KMS-11 (cell line): ENCODE data around the gene ICA1L.

Experiments used
- H2AFZ ChIP-seq: fragments of 200-600 bp; sonication (generic); 2 replicates; pipeline ENCODE4 v1.6.1; 2016; ENCODE audit warnings: antibody characterized with exemption, mixed run types, low read depth
- H3K27ac ChIP-seq: fragments of 200-600 bp; sonication (generic); 2 replicates; pipeline ENCODE4 v1.6.1; 2016; ENCODE audit warnings: mild to moderate bottlenecking, mixed run types
- H3K27me3 ChIP-seq: fragments of 200-600 bp; sonication (generic); 2 replicates; pipeline ENCODE4 v1.6.1; 2017; ENCODE audit warnings: mild to moderate bottlenecking, low read depth, mixed run types, moderate library complexity; ENCODE audit not compliant: insufficient read depth
- H3K36me3 ChIP-seq: fragments of 200-600 bp; sonication (generic); 2 replicates; pipeline ENCODE4 v1.6.1; 2017; ENCODE audit warnings: mild to moderate bottlenecking, mixed run types; ENCODE audit not compliant: insufficient read depth
- H3K4me1 ChIP-seq: fragments of 200-600 bp; sonication (generic); 2 replicates; pipeline ENCODE4 v1.6.1; 2016; ENCODE audit warnings: mild to moderate bottlenecking, low read depth, mixed run types; ENCODE audit not compliant: poor library complexity, severe bottlenecking
- H3K4me2 ChIP-seq: fragments of 200-600 bp; sonication (generic); 2 replicates; pipeline ENCODE4 v1.7.0; 2016; ENCODE audit warnings: mild to moderate bottlenecking, mixed run types
- H3K4me3 ChIP-seq: fragments of 200-600 bp; sonication (generic); IDR thresholded peaks from 2 replicates; pipeline ENCODE4 v1.6.1; 2017; ENCODE audit warnings: low read depth, low read length, mixed read lengths; ENCODE audit not compliant: insufficient read depth
- H3K79me2 ChIP-seq: fragments of 200-600 bp; sonication (generic); 2 replicates; pipeline ENCODE4 v1.6.1; 2016; ENCODE audit warnings: low read depth, mixed run types; ENCODE audit not compliant: insufficient read depth
- H3K9ac ChIP-seq: fragments of 200-600 bp; sonication (generic); 2 replicates; pipeline ENCODE4 v1.6.1; 2016; ENCODE audit warnings: mild to moderate bottlenecking, mixed run types
- H4K20me1 ChIP-seq: fragments of 200-600 bp; sonication (generic); 2 replicates; pipeline ENCODE4 v1.6.1; 2016; ENCODE audit warnings: mild to moderate bottlenecking, mixed run types; ENCODE audit not compliant: insufficient read depth
- CTCF ChIP-seq: fragments of 200-600 bp; sonication (generic); conservative IDR thresholded peaks from 2 replicates; pipeline ENCODE4 v1.6.1; 2017; ENCODE audit warnings: low read depth, mild to moderate bottlenecking, antibody characterized with exemption, low read length, moderate library complexity, mixed read lengths

The ICA1L gene

GRCh38 chr2:202763916-202764315, 107.7 kb downstream of the ICA1L start:
- no peak overlapping the region for H3K4me2 ChIP-seq

GRCh38 chr2:202762556-202762955, 109.0 kb downstream of the ICA1L start:
- no peak overlapping the region for H3K9ac ChIP-seq
- H3K79me2 ChIP-seq, result no peaks in the 10 kb centered on the region
- TF ChIP-seq CTCF, result no peak
- H3K4me3 ChIP-seq, result no peak overlapping the region
- H3K27ac ChIP-seq, result no peak overlapping the region
- H3K36me3 ChIP-seq, result no peaks in the 10 kb centered on the region
- no peak overlapping the region for H2AFZ ChIP-seq
- H3K4me1 ChIP-seq, result no peaks in the 10 kb centered on the region
- H4K20me1 ChIP-seq, result no peaks in the 10 kb centered on the region
- no peak overlapping the region for H3K4me2 ChIP-seq
- H3K27me3 ChIP-seq, result no peaks in the 10 kb centered on the region

More at GRCh38 chr2:202763916-202764315, 107.7 kb downstream of the ICA1L start:
- Histone ChIP-seq H3K27ac (no peak overlapping the region), H3K36me3 (no peaks in the 10 kb centered on the region), H3K9ac (no peak overlapping the region), H4K20me1 (no peaks in the 10 kb centered on the region), H3K27me3 (no peaks in the 10 kb centered on the region), H3K79me2 (no peaks in the 10 kb centered on the region), H3K4me1 (no peaks in the 10 kb centered on the region), H3K4me3 (no peak overlapping the region), H2AFZ (no peak overlapping the region)
- no peak for TF ChIP-seq CTCF

GRCh38 chr2:202760848-202761247, 110.7 kb downstream of the ICA1L start:
- Histone ChIP-seq H3K4me3 (no peak overlapping the region), H3K27ac (no peak overlapping the region), H2AFZ (no peak overlapping the region), H3K79me2 (no peaks in the 10 kb centered on the region), H3K36me3 (no peaks in the 10 kb centered on the region), H4K20me1 (no peaks in the 10 kb centered on the region), H3K4me1 (no peaks in the 10 kb centered on the region), H3K9ac (no peak overlapping the region), H3K27me3 (no peaks in the 10 kb centered on the region), H3K4me2 (no peak overlapping the region)
- TF ChIP-seq CTCF, result no peak

GRCh38 chr2:202758604-202759003, 113.0 kb downstream of the ICA1L start:
- no peaks in the 10 kb centered on the region for H3K4me1 ChIP-seq
- H3K4me2 ChIP-seq, result no peak overlapping the region
- no peaks in the 10 kb centered on the region for H3K36me3 ChIP-seq
- no peak for TF ChIP-seq CTCF
- H3K9ac ChIP-seq, result no peak overlapping the region
- no peak overlapping the region for H2AFZ ChIP-seq
- no peaks in the 10 kb centered on the region for H3K79me2 ChIP-seq
- no peaks in the 10 kb centered on the region for H3K27me3 ChIP-seq
- no peak overlapping the region for H3K4me3 ChIP-seq
- no peaks in the 10 kb centered on the region for H4K20me1 ChIP-seq
- H3K27ac ChIP-seq, result no peak overlapping the region
